SJSA1 (cell line): ENCODE data around the gene MOGAT2. TPM values are rescaled to one million over a fixed set of nuclear protein-coding genes. Genes with fewer than 3 reads are reported as not detected.

Experiments
- DNase-seq, 2 experiments: peaks; one replicate each; pipeline ENCODE4 v3.0.0-alpha.2; 2015 to 2020; ENCODE audit warnings: low spot score in 2 of 2, low read depth in 1 of 2
- H3K27ac ChIP-seq: fragments of 250-450 bp; sonication (Bioruptor Pico); 2 replicates; pipeline ENCODE4 v1.5.1; 2020; ENCODE audit warnings: mild to moderate bottlenecking, moderate library complexity
- H3K27me3 ChIP-seq: fragments of 250-450 bp; sonication (Bioruptor Pico); replicated peaks from 2 replicates; pipeline ENCODE4 v1.5.1; 2020; ENCODE audit warnings: mild to moderate bottlenecking, moderate library complexity
- H3K36me3 ChIP-seq: fragments of 250-450 bp; sonication (Bioruptor Pico); 2 replicates; pipeline ENCODE4 v1.5.1; 2020; ENCODE audit warnings: mild to moderate bottlenecking
- H3K4me1 ChIP-seq: fragments of 250-450 bp; sonication (Bioruptor Pico); replicated peaks from 2 replicates; pipeline ENCODE4 v1.6.1; 2021; ENCODE audit warnings: mild to moderate bottlenecking
- H3K4me3 ChIP-seq: fragments of 250-450 bp; sonication (Bioruptor Pico); 2 replicates; pipeline ENCODE4 v1.5.1; 2020; ENCODE audit warnings: mild to moderate bottlenecking
- H3K9me3 ChIP-seq: fragments of 250-450 bp; sonication (Bioruptor Pico); replicated peaks from 2 replicates; pipeline ENCODE4 v1.5.1; 2020; ENCODE audit warnings: mild to moderate bottlenecking
- total RNA-seq: library from RNA; depleted of rRNA; stranded (reverse); fragments of >200 nt; shearing (Covaris generic); gene quantifications from 2 replicates; pipeline ENCODE4 v1.2.3, GENCODE V29; 2014

Gene MOGAT2
- total RNA-seq, 1 experiment from 2014 or later, result not detected

- H3K4me3 ChIP-seq, result no peak overlapping the region
- H3K27ac ChIP-seq, result no peak overlapping the region
- no peaks in the 10 kb centered on the region for H3K9me3 ChIP-seq
- no peak for DNase-seq
- H3K4me1 ChIP-seq, result no peaks in the 10 kb centered on the region
- no peaks in the 10 kb centered on the region for H3K36me3 ChIP-seq
- H3K27me3 ChIP-seq, result no peaks in the 10 kb centered on the region
These were observed 40.0 kb downstream of the MOGAT2 start for GRCh38 chr11:75757651-75758050.

DNA sequence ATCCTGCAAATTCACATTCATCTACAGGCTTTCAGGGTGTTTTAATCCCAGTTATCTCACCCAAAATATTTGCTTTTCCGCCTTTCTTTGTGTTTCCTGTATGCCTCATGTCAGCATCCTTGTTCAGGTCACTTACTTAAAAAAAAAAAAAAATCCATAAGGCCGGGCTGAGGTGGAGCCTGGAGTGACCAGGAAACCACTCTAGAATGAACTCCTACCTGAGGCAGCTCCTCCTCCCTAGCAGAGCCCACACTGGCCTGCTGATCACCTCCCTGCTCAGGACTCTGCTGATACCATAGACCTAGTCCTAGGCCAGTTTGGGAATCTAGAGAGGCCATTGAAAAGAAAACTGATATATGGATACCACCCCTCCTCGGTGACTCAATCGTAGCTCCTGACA lies 42.2 kb downstream of the MOGAT2 start:
- no peaks in the 10 kb centered on the region for H3K9me3 ChIP-seq
- no peak for DNase-seq

DNA sequence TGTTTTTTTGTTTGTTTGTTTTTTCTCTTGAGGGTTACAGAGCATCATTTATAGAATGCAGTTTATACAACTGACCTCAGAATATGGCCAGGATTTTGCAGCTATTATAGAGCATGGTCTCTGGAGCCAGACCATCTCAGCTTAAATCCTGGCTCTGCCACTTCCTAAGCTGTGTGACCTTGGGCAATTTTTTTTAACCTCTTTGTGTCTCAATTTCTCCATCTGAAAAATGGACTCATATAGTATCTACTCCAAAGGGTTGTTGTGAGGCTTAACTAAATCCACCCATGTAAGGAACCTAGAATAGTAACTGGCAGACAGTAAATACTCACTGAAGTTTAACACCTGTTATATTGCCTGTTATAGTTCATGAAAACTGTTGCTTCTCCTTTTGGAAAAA lies 42.6 kb downstream of the MOGAT2 start:
- DNase-seq, result no peak
- no peak overlapping the region for H3K4me3 ChIP-seq
- H3K36me3 ChIP-seq, result no peaks in the 10 kb centered on the region
- H3K9me3 ChIP-seq, result no peaks in the 10 kb centered on the region
- no peaks in the 10 kb centered on the region for H3K27me3 ChIP-seq
- no peak overlapping the region for H3K27ac ChIP-seq
- no peaks in the 10 kb centered on the region for H3K4me1 ChIP-seq

More for the DNA sequence above, 42.2 kb downstream of the MOGAT2 start:
- H3K4me3 ChIP-seq, result no peak overlapping the region
- H3K4me1 ChIP-seq, result no peaks in the 10 kb centered on the region
- no peak overlapping the region for H3K27ac ChIP-seq
- no peaks in the 10 kb centered on the region for H3K36me3 ChIP-seq
- H3K27me3 ChIP-seq, result no peaks in the 10 kb centered on the region

DNA sequence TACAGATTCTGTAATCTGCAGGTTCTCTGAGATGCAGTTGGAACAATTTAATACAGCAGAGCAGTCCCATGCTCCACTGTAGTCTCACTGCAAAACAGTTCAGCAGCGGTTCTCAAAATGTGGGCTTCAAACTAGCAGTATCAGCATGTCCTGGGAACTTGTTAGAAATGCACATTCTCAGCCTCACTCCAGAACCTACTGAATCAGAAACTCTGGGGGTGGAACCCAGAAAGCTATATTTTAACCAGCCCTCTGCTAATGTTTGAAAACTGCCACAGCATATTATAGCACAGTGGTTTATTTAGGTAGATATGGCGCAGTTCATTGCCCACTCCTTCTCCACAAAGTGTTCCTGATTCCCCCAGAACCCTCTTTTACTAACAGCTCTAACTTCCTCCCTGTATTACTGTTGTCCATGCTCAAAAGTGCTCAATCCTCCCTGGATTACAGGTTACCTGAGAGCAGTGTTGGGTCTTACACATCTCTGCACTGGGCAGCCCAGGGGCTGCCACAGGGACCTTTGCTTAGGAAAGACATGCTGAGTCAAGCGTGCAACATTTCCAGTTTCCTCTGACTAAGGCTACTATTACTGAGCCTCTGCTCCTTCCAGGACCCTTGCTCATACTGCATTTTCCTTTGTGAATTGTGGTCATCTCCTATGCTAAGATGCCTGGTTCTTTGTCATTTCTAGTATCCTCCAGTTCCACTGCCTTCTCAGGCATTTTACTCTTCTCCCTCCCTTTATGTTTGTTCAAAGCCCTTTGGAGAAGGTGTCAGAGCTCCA lies 43.3 kb downstream of the MOGAT2 start:
- Histone ChIP-seq H3K36me3 (no peaks in the 10 kb centered on the region), H3K27ac (no peak overlapping the region), H3K27me3 (no peaks in the 10 kb centered on the region), H3K9me3 (no peaks in the 10 kb centered on the region), H3K4me1 (no peaks in the 10 kb centered on the region), H3K4me3 (no peak overlapping the region)
- no peak for DNase-seq

- Histone ChIP-seq H3K36me3 (no peaks in the 10 kb centered on the region), H3K9me3 (no peaks in the 10 kb centered on the region), H3K4me1 (no peaks in the 10 kb centered on the region), H3K27ac (no peak overlapping the region), H3K4me3 (no peak overlapping the region), H3K27me3 (no peaks in the 10 kb centered on the region)
- no peak for DNase-seq
These were observed 44.5 kb downstream of the MOGAT2 start for GRCh38 chr11:75762158-75762557.

GRCh38 chr11:75762885-75763284 lies 45.2 kb downstream of the MOGAT2 start:
- H3K36me3 ChIP-seq, result no peaks in the 10 kb centered on the region
- DNase-seq, result no peak
- no peaks in the 10 kb centered on the region for H3K4me1 ChIP-seq
- H3K9me3 ChIP-seq, result no peaks in the 10 kb centered on the region
- no peak overlapping the region for H3K4me3 ChIP-seq
- no peaks in the 10 kb centered on the region for H3K27me3 ChIP-seq
- H3K27ac ChIP-seq, result no peak overlapping the region

DNA sequence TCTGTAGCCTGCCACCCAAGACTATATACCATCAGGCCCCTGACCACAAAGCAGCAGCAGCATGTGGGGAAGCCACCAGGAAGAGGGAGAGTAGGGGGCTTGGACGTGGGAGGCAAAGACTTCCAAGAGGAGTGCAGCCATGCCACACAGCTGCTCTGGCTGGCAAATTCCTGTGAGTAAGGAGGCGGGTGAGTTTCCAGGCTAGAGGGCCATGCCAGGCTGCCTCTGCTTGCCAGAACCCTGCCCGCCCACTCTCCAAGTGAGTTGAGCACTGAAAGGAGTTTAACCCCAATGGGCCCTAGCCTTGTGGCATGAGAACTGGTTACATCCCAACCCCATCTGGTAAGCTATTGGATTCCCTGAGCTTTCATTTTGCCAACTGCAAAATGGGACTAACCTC lies 46.2 kb downstream of the MOGAT2 start:
- Histone ChIP-seq H3K36me3 (no peaks in the 10 kb centered on the region), H3K27ac (no peak overlapping the region), H3K4me3 (no peak overlapping the region), H3K4me1 (peaks cover 7% of the 10 kb centered on the region), H3K9me3 (no peaks in the 10 kb centered on the region), H3K27me3 (peaks cover 9% of the 10 kb centered on the region)
- DNase-seq, result no peak

- H3K27me3 ChIP-seq, result peaks cover 14% of the 10 kb centered on the region
- no peaks in the 10 kb centered on the region for H3K36me3 ChIP-seq
- no peak for DNase-seq
- no peaks in the 10 kb centered on the region for H3K9me3 ChIP-seq
- H3K27ac ChIP-seq, result no peak overlapping the region
- H3K4me1 ChIP-seq, result peaks cover 8% of the 10 kb centered on the region
- H3K4me3 ChIP-seq, result no peak overlapping the region
These were observed 47.5 kb downstream of the MOGAT2 start for GRCh38 chr11:75765116-75765515.

- H3K36me3 ChIP-seq, result no peaks in the 10 kb centered on the region
- no peak overlapping the region for H3K27ac ChIP-seq
- H3K27me3 ChIP-seq, result peaks cover 14% of the 10 kb centered on the region
- peaks cover 8% of the 10 kb centered on the region for H3K4me1 ChIP-seq
- no peak overlapping the region for H3K4me3 ChIP-seq
- no peaks in the 10 kb centered on the region for H3K9me3 ChIP-seq
- no peak for DNase-seq
These were observed 49.0 kb downstream of the MOGAT2 start for GRCh38 chr11:75766443-75767227.

DNA sequence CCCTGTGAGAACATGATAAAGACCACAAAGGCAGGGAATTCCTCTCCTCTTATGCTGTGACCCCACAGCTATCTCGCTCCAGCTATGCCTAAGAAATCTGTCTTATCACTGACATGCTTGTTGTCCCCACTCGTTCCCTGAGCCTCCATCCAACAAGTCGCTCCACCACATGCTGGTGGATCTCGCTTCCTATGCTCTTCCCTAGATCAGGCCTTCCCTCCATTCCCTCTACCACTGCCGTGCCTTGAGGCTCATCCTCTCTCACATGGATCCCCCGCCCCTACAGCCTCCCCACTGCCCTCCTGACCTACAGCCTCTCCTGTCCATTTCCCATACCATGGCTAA lies 49.6 kb downstream of the MOGAT2 start:
- H3K27ac ChIP-seq, result no peak overlapping the region
- no peaks in the 10 kb centered on the region for H3K9me3 ChIP-seq
- DNase-seq, result no peak
- H3K4me3 ChIP-seq, result no peak overlapping the region
- H3K4me1 ChIP-seq, result peaks cover 8% of the 10 kb centered on the region
- H3K36me3 ChIP-seq, result no peaks in the 10 kb centered on the region
- H3K27me3 ChIP-seq, result peaks cover 14% of the 10 kb centered on the region

DNA sequence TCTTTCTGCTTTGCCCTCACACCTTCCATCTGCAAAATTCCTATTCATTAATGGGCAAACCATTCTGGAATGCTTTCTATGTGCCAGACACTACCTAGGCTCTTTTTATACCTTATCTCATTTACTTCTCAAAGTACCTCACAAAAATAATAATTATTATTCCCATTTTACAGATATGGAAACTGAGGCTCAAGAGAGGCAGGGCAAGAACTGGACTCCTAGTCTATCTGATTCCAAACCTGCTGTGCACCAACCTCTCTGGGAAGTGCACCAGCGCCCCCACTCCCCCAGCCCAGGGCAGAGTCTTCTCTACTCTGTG lies 50.1 kb downstream of the MOGAT2 start:
- Histone ChIP-seq H3K27me3 (peaks cover 14% of the 10 kb centered on the region), H3K9me3 (no peaks in the 10 kb centered on the region), H3K36me3 (no peaks in the 10 kb centered on the region), H3K4me3 (no peak overlapping the region), H3K27ac (no peak overlapping the region), H3K4me1 (peaks cover 8% of the 10 kb centered on the region)
- no peak for DNase-seq

- Histone ChIP-seq H3K36me3 (no peaks in the 10 kb centered on the region), H3K27me3 (peaks cover 14% of the 10 kb centered on the region), H3K4me3 (peak within 1 kb of the TSS; percentile 22), H3K27ac (no peak within 1 kb of the TSS), H3K9me3 (no peaks in the 10 kb centered on the region), H3K4me1 (peaks cover 8% of the 10 kb centered on the region)
- DNase-seq, result peak; percentile 38 to 40
These were observed 50.7 kb downstream of the MOGAT2 start, which contains the start of gene DGAT2 for GRCh38 chr11:75768112-75768908. DGAT2 (plus strand) TSS chr11:75768778; CDS start chr11:75768992, 214 bp downstream.

DNA sequence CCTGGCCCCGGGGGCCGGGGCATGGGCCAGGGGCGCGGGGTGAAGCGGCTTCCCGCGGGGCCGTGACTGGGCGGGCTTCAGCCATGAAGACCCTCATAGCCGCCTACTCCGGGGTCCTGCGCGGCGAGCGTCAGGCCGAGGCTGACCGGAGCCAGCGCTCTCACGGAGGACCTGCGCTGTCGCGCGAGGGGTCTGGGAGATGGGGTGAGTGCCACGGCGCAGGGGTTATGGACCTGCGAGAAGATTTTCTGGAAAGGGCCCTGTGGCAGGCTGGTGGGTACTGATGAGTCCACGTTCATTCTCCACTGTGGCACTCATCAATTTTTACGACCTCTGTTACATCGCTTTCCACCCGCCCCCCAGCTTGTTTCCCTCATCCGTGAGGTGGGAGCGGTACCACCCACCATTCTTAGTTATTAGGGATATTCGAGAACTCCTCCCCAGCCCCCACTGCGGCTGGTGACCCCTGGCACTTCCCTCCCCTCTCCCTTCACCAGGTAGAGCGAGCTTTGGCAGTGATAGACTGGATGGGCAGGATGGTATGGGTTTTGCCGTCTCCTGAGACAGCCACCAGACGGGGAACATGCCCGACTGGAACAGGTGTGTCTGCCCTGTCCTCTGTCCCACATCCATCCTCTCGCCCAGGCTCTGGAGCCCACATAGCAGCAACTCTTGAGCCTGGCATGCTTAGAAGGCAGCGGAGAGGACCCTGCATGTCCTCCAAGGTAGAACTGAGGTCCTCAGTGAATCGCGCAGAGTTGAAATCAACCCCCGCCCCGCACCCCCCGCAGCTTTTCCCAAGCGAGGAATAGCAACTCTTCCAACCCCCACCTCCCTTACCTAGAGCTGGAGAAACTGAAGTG lies 51.5 kb downstream of the MOGAT2 start:
- no peak for DNase-seq
- Histone ChIP-seq H3K27ac (no peak overlapping the region), H3K4me1 (peaks cover 8% of the 10 kb centered on the region), H3K27me3 (peaks cover 14% of the 10 kb centered on the region), H3K36me3 (no peaks in the 10 kb centered on the region), H3K9me3 (no peaks in the 10 kb centered on the region), H3K4me3 (no peak overlapping the region)
